Measurements from ENCODE around the gene MC1R.

The MC1R gene

GRCh38 chr16:89887243-89887642, 31.4 kb upstream of the MC1R start:
- Mint-ChIP-seq H3K27me3 (no peaks in the 10 kb centered on the region), H3K4me3 (no peak overlapping the region), H3K4me1 (peaks cover 30% of the 10 kb centered on the region), H3K36me3 (ENCODE audit: insufficient read depth) (peaks cover 84% of the 10 kb centered on the region), H3K27ac (ENCODE audit: low read depth) (no peak overlapping the region), H3K9me3 (no peaks in the 10 kb centered on the region)
- ATAC-seq (replicated peaks; ENCODE audit: extremely low read depth, poor library complexity, severe bottlenecking) (no peak), DNase-seq (ENCODE audit: low spot score in 2 of 2) (no peak)

DNA sequence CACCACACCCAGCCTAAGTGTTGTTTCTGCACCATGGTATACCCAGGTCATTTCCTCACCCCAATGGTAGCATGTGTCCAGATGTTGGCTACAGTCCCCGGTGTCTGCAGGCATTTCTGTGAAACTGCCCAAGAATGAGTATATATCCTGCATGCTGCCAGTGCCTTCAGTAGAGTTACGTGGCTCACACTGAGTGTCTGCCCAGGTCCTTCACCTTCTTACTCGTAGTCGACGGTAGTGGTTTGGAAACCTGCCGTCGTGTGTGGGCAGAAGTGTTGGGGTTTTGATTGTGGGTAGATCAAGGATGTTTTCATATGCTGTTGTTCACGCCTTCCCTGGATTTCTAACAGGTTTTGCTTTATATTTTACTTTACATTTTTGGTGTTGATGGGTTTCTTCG, 28.5 kb upstream of the MC1R start:
- H3K9me3 Mint-ChIP-seq, result no peaks in the 10 kb centered on the region
- ATAC-seq (replicated peaks; ENCODE audit: extremely low read depth, poor library complexity, severe bottlenecking) (peak; percentile 62), DNase-seq (ENCODE audit: low spot score in 2 of 2) (no peak)
- peaks cover 72% of the 10 kb centered on the region for H3K36me3 Mint-ChIP-seq (ENCODE audit: insufficient read depth)
- H3K4me1 Mint-ChIP-seq, result peaks cover 16% of the 10 kb centered on the region
- H3K4me3 Mint-ChIP-seq, result no peak overlapping the region
- no peaks in the 10 kb centered on the region for H3K27me3 Mint-ChIP-seq
- peak overlapping the region; percentile 35 for H3K27ac Mint-ChIP-seq (ENCODE audit: low read depth)

DNA sequence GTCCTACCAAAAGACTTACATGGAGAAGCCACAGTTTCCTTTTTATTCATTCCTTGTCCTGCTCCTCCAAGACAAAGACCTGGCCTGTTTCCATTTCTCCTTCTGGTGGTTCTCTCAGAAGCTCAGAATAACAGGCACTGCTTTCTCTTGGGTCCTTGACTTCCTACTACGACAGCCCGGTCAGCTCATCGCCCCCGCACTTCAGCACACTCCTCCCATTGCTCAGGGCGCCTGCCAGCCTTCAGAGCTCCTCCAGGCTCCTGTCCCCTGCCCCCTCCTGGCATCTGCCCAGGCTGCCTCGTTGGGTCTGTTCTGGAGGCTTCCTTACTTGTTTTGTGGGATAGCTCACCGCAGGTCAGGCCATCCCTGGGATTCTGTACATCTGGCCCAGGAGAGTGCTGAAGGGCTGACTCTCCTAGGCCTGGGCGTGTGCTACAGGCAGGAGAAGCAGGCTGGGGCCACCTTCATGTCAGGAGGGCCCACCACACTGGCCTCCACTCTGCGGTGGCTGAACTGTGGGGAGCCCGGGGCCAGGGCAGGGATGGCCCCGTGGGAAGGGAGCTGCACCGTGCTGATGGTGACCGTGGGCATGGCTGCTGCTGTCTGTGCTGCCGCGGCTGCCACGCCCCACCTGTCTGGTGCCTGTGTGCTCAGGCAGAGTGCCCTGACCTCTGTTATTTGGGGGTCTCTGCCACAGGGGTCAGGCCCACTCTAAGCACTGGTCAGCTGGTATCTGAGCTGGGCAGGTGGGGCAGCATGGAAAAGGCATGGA, 27.6 kb upstream of the MC1R start:
- Mint-ChIP-seq H3K36me3 (ENCODE audit: insufficient read depth) (peaks cover 68% of the 10 kb centered on the region), H3K4me3 (no peak overlapping the region), H3K27me3 (no peaks in the 10 kb centered on the region), H3K4me1 (peaks cover 16% of the 10 kb centered on the region), H3K27ac (ENCODE audit: low read depth) (peak overlapping the region; percentile 19), H3K9me3 (no peaks in the 10 kb centered on the region)
- ATAC-seq (replicated peaks; ENCODE audit: extremely low read depth, poor library complexity, severe bottlenecking), result no peak
- DNase-seq (ENCODE audit: low spot score in 2 of 2), result no peak

GRCh38 chr16:89892055-89892630, 26.5 kb upstream of the MC1R start:
- H3K27me3 Mint-ChIP-seq, result no peaks in the 10 kb centered on the region
- H3K27ac Mint-ChIP-seq (ENCODE audit: low read depth), result peak overlapping the region; percentile 19
- peaks cover 16% of the 10 kb centered on the region for H3K4me1 Mint-ChIP-seq
- DNase-seq (ENCODE audit: low spot score in 2 of 2) (no peak), ATAC-seq (replicated peaks; ENCODE audit: extremely low read depth, poor library complexity, severe bottlenecking) (no peak)
- no peaks in the 10 kb centered on the region for H3K9me3 Mint-ChIP-seq
- no peak overlapping the region for H3K4me3 Mint-ChIP-seq
- H3K36me3 Mint-ChIP-seq (ENCODE audit: insufficient read depth), result peaks cover 64% of the 10 kb centered on the region

- no peak overlapping the region for H3K4me3 Mint-ChIP-seq
- peaks cover 16% of the 10 kb centered on the region for H3K4me1 Mint-ChIP-seq
- H3K36me3 Mint-ChIP-seq (ENCODE audit: insufficient read depth), result peaks cover 63% of the 10 kb centered on the region
- no peaks in the 10 kb centered on the region for H3K9me3 Mint-ChIP-seq
- H3K27ac Mint-ChIP-seq (ENCODE audit: low read depth), result no peak overlapping the region
- DNase-seq (ENCODE audit: low spot score in 2 of 2) (no peak), ATAC-seq (replicated peaks; ENCODE audit: extremely low read depth, poor library complexity, severe bottlenecking) (no peak)
- no peaks in the 10 kb centered on the region for H3K27me3 Mint-ChIP-seq
Measured at GRCh38 chr16:89892635-89893034, 26.0 kb upstream of the MC1R start.

GRCh38 chr16:89893642-89894548, 24.8 kb upstream of the MC1R start:
- Mint-ChIP-seq H3K9me3 (no peaks in the 10 kb centered on the region), H3K27ac (ENCODE audit: low read depth) (no peak overlapping the region), H3K4me3 (no peak overlapping the region), H3K4me1 (peaks cover 16% of the 10 kb centered on the region), H3K36me3 (ENCODE audit: insufficient read depth) (peaks cover 63% of the 10 kb centered on the region), H3K27me3 (no peaks in the 10 kb centered on the region)
- ATAC-seq (replicated peaks; ENCODE audit: extremely low read depth, poor library complexity, severe bottlenecking) (peak; percentile 15), DNase-seq (ENCODE audit: low spot score in 2 of 2) (no peak)

DNA sequence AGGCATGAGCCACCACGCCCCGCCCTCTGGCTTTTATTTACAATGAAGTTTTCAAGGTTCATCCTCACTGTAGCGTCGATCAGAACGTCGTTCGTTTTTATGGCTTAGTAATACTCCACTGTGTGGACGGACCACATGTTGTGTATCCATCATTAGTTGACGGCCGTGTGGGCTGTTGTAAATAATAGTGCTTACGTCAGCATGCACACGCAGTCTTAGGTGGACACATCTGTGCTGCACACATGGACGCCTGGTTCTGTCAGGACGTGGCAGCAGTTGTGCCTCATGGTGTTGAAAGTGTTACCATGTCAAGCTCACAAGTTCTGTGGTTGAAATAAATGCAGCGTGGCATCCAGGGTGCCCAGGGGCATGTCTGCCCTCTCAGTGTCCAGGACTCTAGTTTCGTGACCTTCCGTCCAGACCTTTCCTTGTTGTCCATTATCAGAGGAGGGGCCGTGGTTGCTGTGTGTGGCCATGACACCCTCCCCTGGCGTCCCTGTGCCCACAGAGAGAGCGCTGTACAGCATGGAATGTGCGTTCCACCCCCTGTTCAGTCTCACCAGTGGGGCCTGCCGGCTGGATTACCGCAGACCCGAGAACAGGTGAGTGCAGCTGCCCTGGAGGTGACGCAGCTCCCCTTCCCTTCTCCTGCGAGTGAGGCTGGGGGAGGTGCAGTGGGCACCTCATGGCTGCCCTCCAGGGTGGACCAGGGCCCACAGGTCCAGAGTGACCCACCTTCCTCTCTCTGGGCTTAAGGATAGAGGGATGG, 23.0 kb upstream of the MC1R start:
- Mint-ChIP-seq H3K27ac (ENCODE audit: low read depth) (no peak overlapping the region), H3K4me1 (peaks cover 11% of the 10 kb centered on the region), H3K27me3 (no peaks in the 10 kb centered on the region), H3K4me3 (no peak overlapping the region), H3K9me3 (no peaks in the 10 kb centered on the region), H3K36me3 (ENCODE audit: insufficient read depth) (peaks cover 63% of the 10 kb centered on the region)
- DNase-seq (ENCODE audit: low spot score in 2 of 2) (no peak), ATAC-seq (replicated peaks; ENCODE audit: extremely low read depth, poor library complexity, severe bottlenecking) (no peak)

GRCh38 chr16:89897204-89897603, 21.5 kb upstream of the MC1R start:
- Mint-ChIP-seq H3K4me3 (no peak overlapping the region), H3K4me1 (no peaks in the 10 kb centered on the region), H3K27me3 (no peaks in the 10 kb centered on the region), H3K27ac (ENCODE audit: low read depth) (no peak overlapping the region), H3K36me3 (ENCODE audit: insufficient read depth) (peaks cover 56% of the 10 kb centered on the region), H3K9me3 (no peaks in the 10 kb centered on the region)
- DNase-seq (ENCODE audit: low spot score in 2 of 2), result no peak
- ATAC-seq (replicated peaks; ENCODE audit: extremely low read depth, poor library complexity, severe bottlenecking), result no peak

- Mint-ChIP-seq H3K27me3 (no peaks in the 10 kb centered on the region), H3K9me3 (no peaks in the 10 kb centered on the region), H3K27ac (ENCODE audit: low read depth) (peak overlapping the region; percentile 57), H3K4me3 (no peak overlapping the region), H3K4me1 (no peaks in the 10 kb centered on the region), H3K36me3 (ENCODE audit: insufficient read depth) (peaks cover 53% of the 10 kb centered on the region)
- no peak for ATAC-seq (replicated peaks; ENCODE audit: extremely low read depth, poor library complexity, severe bottlenecking)
- no peak for DNase-seq (ENCODE audit: low spot score in 2 of 2)
Measured at GRCh38 chr16:89898201-89898967, 20.3 kb upstream of the MC1R start.

DNA sequence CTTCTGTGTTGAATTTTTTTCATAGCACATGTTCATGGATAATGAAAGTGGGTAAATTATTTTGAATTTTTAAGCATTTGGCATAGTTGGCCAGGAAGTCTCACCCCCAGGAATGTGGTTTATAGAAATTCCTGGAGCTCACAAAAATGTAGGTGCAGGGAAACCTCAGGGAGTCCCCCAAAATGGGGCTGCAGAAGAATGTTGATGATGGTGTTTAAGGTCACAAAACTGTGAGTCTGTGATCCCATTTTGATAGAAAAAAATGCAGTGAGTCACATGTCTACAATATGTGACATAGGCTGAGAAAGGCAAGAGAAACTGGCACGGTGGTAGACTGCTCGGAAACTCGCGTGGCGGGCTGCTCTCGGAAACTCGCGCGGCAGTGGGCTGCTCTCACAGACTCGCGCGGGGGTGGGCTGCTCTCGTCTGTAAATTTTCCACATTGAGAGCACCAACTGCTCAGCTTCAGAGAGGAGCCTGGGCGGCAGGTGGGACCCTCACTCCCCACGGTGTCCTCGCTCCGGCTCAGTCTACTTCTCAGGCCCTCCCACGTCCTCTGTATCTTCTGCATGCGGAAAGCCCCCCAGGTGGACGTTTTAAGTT, 18.7 kb upstream of the MC1R start:
- Mint-ChIP-seq H3K4me1 (no peaks in the 10 kb centered on the region), H3K9me3 (no peaks in the 10 kb centered on the region), H3K27me3 (no peaks in the 10 kb centered on the region), H3K4me3 (no peak overlapping the region), H3K27ac (ENCODE audit: low read depth) (no peak overlapping the region), H3K36me3 (ENCODE audit: insufficient read depth) (peaks cover 51% of the 10 kb centered on the region)
- DNase-seq (ENCODE audit: low spot score in 2 of 2), result no peak
- no peak for ATAC-seq (replicated peaks; ENCODE audit: extremely low read depth, poor library complexity, severe bottlenecking)

GRCh38 chr16:89900885-89901284, 17.8 kb upstream of the MC1R start:
- Mint-ChIP-seq H3K9me3 (no peaks in the 10 kb centered on the region), H3K4me3 (no peak overlapping the region), H3K27me3 (no peaks in the 10 kb centered on the region), H3K36me3 (ENCODE audit: insufficient read depth) (peaks cover 51% of the 10 kb centered on the region), H3K27ac (ENCODE audit: low read depth) (no peak overlapping the region), H3K4me1 (no peaks in the 10 kb centered on the region)
- DNase-seq (ENCODE audit: low spot score in 2 of 2), result no peak
- no peak for ATAC-seq (replicated peaks; ENCODE audit: extremely low read depth, poor library complexity, severe bottlenecking)
